H1 (cell line): Measurements from ENCODE around the gene TGM5. TPM values are rescaled to one million over a fixed set of nuclear protein-coding genes. Genes with fewer than 3 reads are reported as not detected.

Experiments used
- CBX5 ChIP-seq: fragments of 300-800, 300-1000 bp; sonication (generic); IDR thresholded peaks from 2 replicates; pipeline ENCODE4 v1.7.1; 2016; ENCODE audit warnings: antibody characterized with exemption, low read length, low read depth
- CEBPB ChIP-seq: IDR thresholded peaks from 2 replicates; pipeline ENCODE4 v1.6.1; 2012; ENCODE audit warnings: low read depth, low read length
- CHD7 ChIP-seq: fragments of 300-600 bp; sonication (generic); IDR thresholded peaks from 2 replicates; pipeline ENCODE4 v1.7.1; 2012; ENCODE audit warnings: low read length, moderate library complexity, mild to moderate bottlenecking, inconsistent platforms; ENCODE audit not compliant: insufficient replicate concordance
- CREB1 ChIP-seq: IDR thresholded peaks from 2 replicates; pipeline ENCODE4 v1.6.1; 2012; ENCODE audit warnings: inconsistent platforms
- KDM4A ChIP-seq: IDR thresholded peaks from one replicate; pipeline ENCODE4 v1.7.1; 2012; ENCODE audit warnings: low read depth, mild to moderate bottlenecking, moderate library complexity, low read length, inconsistent platforms; ENCODE audit not compliant: severe bottlenecking
- RNF2 ChIP-seq: fragments of 200-900, 300-1000 bp; sonication (generic); IDR thresholded peaks from 2 replicates; pipeline ENCODE4 v1.7.1; 2016; ENCODE audit warnings: borderline replicate concordance, low read depth, mild to moderate bottlenecking, antibody characterized with exemption, low read length; ENCODE audit not compliant: poor library complexity, severe bottlenecking; ENCODE audit errors: missing control alignments
- SIN3A ChIP-seq, 2 experiments: IDR thresholded peaks in 1 of 2; conservative IDR thresholded peaks in 1 of 2; 2 replicates each; pipeline ENCODE4 v1.6.1; 2011 to 2012; ENCODE audit warnings: low read length in 2 of 2, improper control_type of control experiment in 1 of 2, low read depth in 1 of 2, mild to moderate bottlenecking in 1 of 2
- SIX5 ChIP-seq: IDR thresholded peaks from 2 replicates; pipeline ENCODE4 v1.6.1; 2011; ENCODE audit warnings: mild to moderate bottlenecking, low read depth, low read length
- SP2 ChIP-seq: IDR thresholded peaks from 2 replicates; pipeline ENCODE4 v1.6.1; 2012; ENCODE audit warnings: mild to moderate bottlenecking, low read length, inconsistent platforms
- SP4 ChIP-seq: IDR thresholded peaks from 2 replicates; pipeline ENCODE4 v1.6.1; 2012; ENCODE audit warnings: low read length, inconsistent platforms
- polyA plus RNA-seq, 7 experiments: library from polyadenylated mRNA; depleted of rRNA in 3 of 7; stranded (reverse) in 5 of 7; unstranded in 2 of 7; fragments of >200 nt in 5 of 7; fragments of 200-250 nt in 2 of 7; gene quantifications; 1 replicate in 5 of 7; 2 replicates in 1 of 7; 4 replicates in 1 of 7; pipeline versions ENCODE4 v1.2.1 to v1.2.3, GENCODE V29; 2011 to 2013; ENCODE audit warnings: missing spikeins in 2 of 7, mixed read lengths in 2 of 7
- total RNA-seq: library from RNA; stranded (reverse); fragmentation: NEBNext Ultra II Directional; extraction: Animal tissue kit (Norgen Biotek cat#: 25700); gene quantifications from 2 replicates; pipeline ENCODE4 v1.2.1, GENCODE V29; 2021

Gene TGM5
- total and polyA plus RNA-seq, 2 of the 8 experiments (the other 6 are each of a cell fraction or from before 2014, with no cell fraction given), result not detected

- TF ChIP-seq CHD7, result no peak
- no peak for TF ChIP-seq RNF2
- TF ChIP-seq CREB1, result peak; percentile 37; the same call in 1 of the 2 replicates
- TF ChIP-seq SP2, result no peak
- TF ChIP-seq CBX5, result no peak
- peak; percentile 74 to 87; a peak in 3 of 4 replicates for TF ChIP-seq SIN3A (conservative IDR thresholded peaks at IDR 0.05 in 1 of 2, IDR thresholded peaks at IDR 0.05 in 1 of 2; ENCODE audit: low read depth in 1 of 2, low read length in 2 of 2)
- TF ChIP-seq KDM4A, result peak; percentile 86
- TF ChIP-seq SP4, result no peak
- no peak for TF ChIP-seq SIX5
- no peak for TF ChIP-seq CEBPB
Observed at GRCh38 chr15:43185157-43186002, 81.3 kb downstream of the TGM5 start, which contains the start of gene CCNDBP1 (continued).
